ENCODE results near the gene ARID2. TPM values are rescaled to one million over a fixed set of nuclear protein-coding genes. Genes with fewer than 3 reads are reported as not detected.
A peak's percentile ranks its signal among the peaks of the same experiment; 100 is the strongest.

Gene ARID2
- total and polyA plus RNA-seq, 2 experiments from 2014 or later = 11.7 to 12.1 TPM

GRCh38 chr12:45775964-45776363, 46.5 kb downstream of the ARID2 start:
- H3K9me3 ChIP-seq (ENCODE audit: low read depth) = no peaks in the 10 kb centered on the region
- no peaks in the 10 kb centered on the region for H4K20me1 ChIP-seq (ENCODE audit: insufficient read depth)
- H3K36me3 ChIP-seq (ENCODE audit: low read depth) = no peaks in the 10 kb centered on the region
- TF ChIP-seq EZH2 (IDR thresholded peaks at IDR 0.05; ENCODE audit: insufficient read depth, poor library complexity, severe bottlenecking) (no peak), EZH2phosphoT487 (IDR thresholded peaks at IDR 0.05; ENCODE audit: insufficient read depth, low read depth) (no peak)
- H3K4me3 ChIP-seq = no peak overlapping the region
- H3K9ac ChIP-seq = no peak overlapping the region
- in situ Hi-C loops (cut with MboI) = no loop called here
- H3K27me3 ChIP-seq (replicated peaks; ENCODE audit: insufficient read depth) = no peaks in the 10 kb centered on the region
- H3K9me2 ChIP-seq (ENCODE audit: insufficient read depth) = no peaks in the 10 kb centered on the region
- H3K27ac ChIP-seq = no peak overlapping the region
- no peaks in the 10 kb centered on the region for H3F3A ChIP-seq (ENCODE audit: insufficient read depth)
- peaks cover 9% of the 10 kb centered on the region; the same call in 1 of the 2 replicates for H3K4me1 ChIP-seq (ENCODE audit: insufficient read depth)
- WGBS, 2 experiments (ENCODE audit: low coverage in 1 of 2, low lambda C conversion rate in 2 of 2, missing lambda C conversion rate in 2 of 2) = 52 to 63% methylated on average over 2 of the region's 2 CpGs
- no peak for DNase-seq
- H2AFZ ChIP-seq = no peak overlapping the region
- peaks cover 92% of the 10 kb centered on the region for H3K79me2 ChIP-seq (ENCODE audit: insufficient read depth)
- no peak overlapping the region for H3K4me2 ChIP-seq (ENCODE audit: unreplicated experiment)

GRCh38 chr12:45779936-45780335, 50.4 kb downstream of the ARID2 start:
- no peaks in the 10 kb centered on the region for H3K27me3 ChIP-seq (replicated peaks; ENCODE audit: insufficient read depth)
- H3K9me3 ChIP-seq (ENCODE audit: low read depth) = no peaks in the 10 kb centered on the region
- H2AFZ ChIP-seq = no peak overlapping the region
- H3K4me2 ChIP-seq (ENCODE audit: unreplicated experiment) = no peak overlapping the region
- H3K4me3 ChIP-seq = no peak overlapping the region
- TF ChIP-seq EZH2 (IDR thresholded peaks at IDR 0.05; ENCODE audit: insufficient read depth, poor library complexity, severe bottlenecking) (no peak), EZH2phosphoT487 (IDR thresholded peaks at IDR 0.05; ENCODE audit: insufficient read depth, low read depth) (no peak)
- no peaks in the 10 kb centered on the region; the same call in 1 of the 2 replicates for H3K4me1 ChIP-seq (ENCODE audit: insufficient read depth)
- no peaks in the 10 kb centered on the region for H4K20me1 ChIP-seq (ENCODE audit: insufficient read depth)
- DNase-seq = no peak
- no peaks in the 10 kb centered on the region for H3K9me2 ChIP-seq (ENCODE audit: insufficient read depth)
- H3K27ac ChIP-seq = no peak overlapping the region
- in situ Hi-C loops (cut with MboI) = no loop called here
- H3K79me2 ChIP-seq (ENCODE audit: insufficient read depth) = peaks cover 73% of the 10 kb centered on the region
- no peaks in the 10 kb centered on the region for H3F3A ChIP-seq (ENCODE audit: insufficient read depth)
- no peak overlapping the region for H3K9ac ChIP-seq
- H3K36me3 ChIP-seq (ENCODE audit: low read depth) = no peaks in the 10 kb centered on the region

GRCh38 chr12:45781080-45781479, 51.6 kb downstream of the ARID2 start:
- H3K4me3 ChIP-seq = no peak overlapping the region
- no peaks in the 10 kb centered on the region for H3K36me3 ChIP-seq (ENCODE audit: low read depth)
- in situ Hi-C loops (cut with MboI) = no loop called here
- H4K20me1 ChIP-seq (ENCODE audit: insufficient read depth) = no peaks in the 10 kb centered on the region
- DNase-seq = no peak
- H3F3A ChIP-seq (ENCODE audit: insufficient read depth) = no peaks in the 10 kb centered on the region
- H2AFZ ChIP-seq = no peak overlapping the region
- H3K27me3 ChIP-seq (replicated peaks; ENCODE audit: insufficient read depth) = no peaks in the 10 kb centered on the region
- H3K27ac ChIP-seq = no peak overlapping the region
- no peak overlapping the region for H3K9ac ChIP-seq
- peaks cover 73% of the 10 kb centered on the region for H3K79me2 ChIP-seq (ENCODE audit: insufficient read depth)
- H3K4me1 ChIP-seq (ENCODE audit: insufficient read depth) = no peaks in the 10 kb centered on the region
- H3K9me3 ChIP-seq (ENCODE audit: low read depth) = no peaks in the 10 kb centered on the region
- no peaks in the 10 kb centered on the region for H3K9me2 ChIP-seq (ENCODE audit: insufficient read depth)
- TF ChIP-seq EZH2 (IDR thresholded peaks at IDR 0.05; ENCODE audit: insufficient read depth, poor library complexity, severe bottlenecking) (no peak), EZH2phosphoT487 (IDR thresholded peaks at IDR 0.05; ENCODE audit: insufficient read depth, low read depth) (no peak)
- no peak overlapping the region for H3K4me2 ChIP-seq (ENCODE audit: unreplicated experiment)

- Histone ChIP-seq H3K9ac (no peak overlapping the region), H3K9me3 (ENCODE audit: low read depth) (no peaks in the 10 kb centered on the region), H4K20me1 (ENCODE audit: insufficient read depth) (no peaks in the 10 kb centered on the region), H3K4me1 (ENCODE audit: insufficient read depth) (peaks cover 9% of the 10 kb centered on the region), H3K4me2 (ENCODE audit: unreplicated experiment) (no peak overlapping the region), H3F3A (ENCODE audit: insufficient read depth) (0 out of 2 replicates have a peak, but pooled peaks cover 7% of the 10 kb centered on the region), H3K9me2 (ENCODE audit: insufficient read depth) (no peaks in the 10 kb centered on the region), H3K79me2 (ENCODE audit: insufficient read depth) (peaks cover 64% of the 10 kb centered on the region), H3K36me3 (ENCODE audit: low read depth) (no peaks in the 10 kb centered on the region), H3K27me3 (replicated peaks; ENCODE audit: insufficient read depth) (no peaks in the 10 kb centered on the region), H2AFZ (no peak overlapping the region), H3K27ac (no peak overlapping the region), H3K4me3 (no peak overlapping the region)
- TF ChIP-seq EZH2phosphoT487 (IDR thresholded peaks at IDR 0.05; ENCODE audit: insufficient read depth, low read depth) = no peak
- no peak for TF ChIP-seq EZH2 (IDR thresholded peaks at IDR 0.05; ENCODE audit: insufficient read depth, poor library complexity, severe bottlenecking)
- in situ Hi-C loops (cut with MboI) = no loop called here
- DNase-seq = no peak
- WGBS, 2 experiments (ENCODE audit: low coverage in 1 of 2, low lambda C conversion rate in 2 of 2, missing lambda C conversion rate in 2 of 2) = 96 to 98% methylated on average over 4 of the region's 4 CpGs
These were observed 55.8 kb downstream of the ARID2 start for GRCh38 chr12:45785315-45785714.

- DNase-seq = peak; percentile 91
- Histone ChIP-seq H3K9me2 (ENCODE audit: insufficient read depth) (no peaks in the 10 kb centered on the region), H3F3A (ENCODE audit: insufficient read depth) (0 out of 2 replicates have a peak, but pooled peaks cover 7% of the 10 kb centered on the region), H3K27ac (no peak overlapping the region), H3K79me2 (ENCODE audit: insufficient read depth) (peaks cover 79% of the 10 kb centered on the region), H2AFZ (no peak overlapping the region), H3K4me3 (no peak overlapping the region), H3K27me3 (replicated peaks; ENCODE audit: insufficient read depth) (no peaks in the 10 kb centered on the region), H4K20me1 (ENCODE audit: insufficient read depth) (no peaks in the 10 kb centered on the region), H3K4me1 (ENCODE audit: insufficient read depth) (peaks cover 9% of the 10 kb centered on the region), H3K4me2 (ENCODE audit: unreplicated experiment) (no peak overlapping the region), H3K36me3 (ENCODE audit: low read depth) (no peaks in the 10 kb centered on the region), H3K9me3 (ENCODE audit: low read depth) (no peaks in the 10 kb centered on the region), H3K9ac (no peak overlapping the region)
- in situ Hi-C loops (cut with MboI) = no loop called here
- no peak for TF ChIP-seq EZH2 (IDR thresholded peaks at IDR 0.05; ENCODE audit: insufficient read depth, poor library complexity, severe bottlenecking)
- no peak for TF ChIP-seq EZH2phosphoT487 (IDR thresholded peaks at IDR 0.05; ENCODE audit: insufficient read depth, low read depth)
These were observed 59.5 kb downstream of the ARID2 start for GRCh38 chr12:45789025-45789424.

Measured in GM23248 (cell line).